Measurements from ENCODE around the gene TESK1.

DNA sequence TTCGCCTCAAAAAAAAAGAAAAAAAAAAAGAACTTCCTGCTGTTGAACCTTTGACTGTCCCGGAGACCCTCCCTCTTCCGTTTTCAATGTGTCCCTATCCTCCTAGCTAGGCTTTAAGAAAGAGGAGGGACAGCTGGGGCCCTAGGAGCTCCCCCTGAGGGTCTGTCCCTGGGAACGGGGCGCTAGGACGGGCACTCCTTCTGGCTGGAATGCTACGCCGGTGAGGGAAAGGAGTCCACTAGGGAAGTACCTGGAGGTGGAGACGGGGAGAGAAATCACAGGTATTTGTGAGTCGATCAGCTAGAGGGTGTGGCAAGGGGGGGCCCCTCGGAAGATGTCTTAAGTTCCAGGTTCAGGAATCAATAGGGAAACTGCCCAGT lies 41.1 kb downstream of the TESK1 start:
- TF ChIP-seq, protein P1, sequence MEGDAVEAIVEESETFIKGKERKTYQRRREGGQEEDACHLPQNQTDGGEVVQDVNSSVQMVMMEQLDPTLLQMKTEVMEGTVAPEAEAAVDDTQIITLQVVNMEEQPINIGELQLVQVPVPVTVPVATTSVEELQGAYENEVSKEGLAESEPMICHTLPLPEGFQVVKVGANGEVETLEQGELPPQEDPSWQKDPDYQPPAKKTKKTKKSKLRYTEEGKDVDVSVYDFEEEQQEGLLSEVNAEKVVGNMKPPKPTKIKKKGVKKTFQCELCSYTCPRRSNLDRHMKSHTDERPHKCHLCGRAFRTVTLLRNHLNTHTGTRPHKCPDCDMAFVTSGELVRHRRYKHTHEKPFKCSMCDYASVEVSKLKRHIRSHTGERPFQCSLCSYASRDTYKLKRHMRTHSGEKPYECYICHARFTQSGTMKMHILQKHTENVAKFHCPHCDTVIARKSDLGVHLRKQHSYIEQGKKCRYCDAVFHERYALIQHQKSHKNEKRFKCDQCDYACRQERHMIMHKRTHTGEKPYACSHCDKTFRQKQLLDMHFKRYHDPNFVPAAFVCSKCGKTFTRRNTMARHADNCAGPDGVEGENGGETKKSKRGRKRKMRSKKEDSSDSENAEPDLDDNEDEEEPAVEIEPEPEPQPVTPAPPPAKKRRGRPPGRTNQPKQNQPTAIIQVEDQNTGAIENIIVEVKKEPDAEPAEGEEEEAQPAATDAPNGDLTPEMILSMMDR (IDR thresholded peaks at IDR 0.05; ENCODE audit: low read depth, low read length, missing input control): no peak
- TF ChIP-seq EGR1 (IDR thresholded peaks at IDR 0.05; ENCODE audit: low read depth in 2 of 2) (no peak), RAD21 (IDR thresholded peaks at IDR 0.05) (no peak)
- TF ChIP-seq, protein P2, sequence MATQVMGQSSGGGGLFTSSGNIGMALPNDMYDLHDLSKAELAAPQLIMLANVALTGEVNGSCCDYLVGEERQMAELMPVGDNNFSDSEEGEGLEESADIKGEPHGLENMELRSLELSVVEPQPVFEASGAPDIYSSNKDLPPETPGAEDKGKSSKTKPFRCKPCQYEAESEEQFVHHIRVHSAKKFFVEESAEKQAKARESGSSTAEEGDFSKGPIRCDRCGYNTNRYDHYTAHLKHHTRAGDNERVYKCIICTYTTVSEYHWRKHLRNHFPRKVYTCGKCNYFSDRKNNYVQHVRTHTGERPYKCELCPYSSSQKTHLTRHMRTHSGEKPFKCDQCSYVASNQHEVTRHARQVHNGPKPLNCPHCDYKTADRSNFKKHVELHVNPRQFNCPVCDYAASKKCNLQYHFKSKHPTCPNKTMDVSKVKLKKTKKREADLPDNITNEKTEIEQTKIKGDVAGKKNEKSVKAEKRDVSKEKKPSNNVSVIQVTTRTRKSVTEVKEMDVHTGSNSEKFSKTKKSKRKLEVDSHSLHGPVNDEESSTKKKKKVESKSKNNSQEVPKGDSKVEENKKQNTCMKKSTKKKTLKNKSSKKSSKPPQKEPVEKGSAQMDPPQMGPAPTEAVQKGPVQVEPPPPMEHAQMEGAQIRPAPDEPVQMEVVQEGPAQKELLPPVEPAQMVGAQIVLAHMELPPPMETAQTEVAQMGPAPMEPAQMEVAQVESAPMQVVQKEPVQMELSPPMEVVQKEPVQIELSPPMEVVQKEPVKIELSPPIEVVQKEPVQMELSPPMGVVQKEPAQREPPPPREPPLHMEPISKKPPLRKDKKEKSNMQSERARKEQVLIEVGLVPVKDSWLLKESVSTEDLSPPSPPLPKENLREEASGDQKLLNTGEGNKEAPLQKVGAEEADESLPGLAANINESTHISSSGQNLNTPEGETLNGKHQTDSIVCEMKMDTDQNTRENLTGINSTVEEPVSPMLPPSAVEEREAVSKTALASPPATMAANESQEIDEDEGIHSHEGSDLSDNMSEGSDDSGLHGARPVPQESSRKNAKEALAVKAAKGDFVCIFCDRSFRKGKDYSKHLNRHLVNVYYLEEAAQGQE (IDR thresholded peaks at IDR 0.05): no peak
- TF ChIP-seq, protein P3, sequence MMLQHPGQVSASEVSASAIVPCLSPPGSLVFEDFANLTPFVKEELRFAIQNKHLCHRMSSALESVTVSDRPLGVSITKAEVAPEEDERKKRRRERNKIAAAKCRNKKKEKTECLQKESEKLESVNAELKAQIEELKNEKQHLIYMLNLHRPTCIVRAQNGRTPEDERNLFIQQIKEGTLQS (IDR thresholded peaks at IDR 0.05): no peak
- TF ChIP-seq, protein P4, sequence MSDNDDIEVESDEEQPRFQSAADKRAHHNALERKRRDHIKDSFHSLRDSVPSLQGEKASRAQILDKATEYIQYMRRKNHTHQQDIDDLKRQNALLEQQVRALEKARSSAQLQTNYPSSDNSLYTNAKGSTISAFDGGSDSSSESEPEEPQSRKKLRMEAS (IDR thresholded peaks at IDR 0.05): no peak
